Measurements from ENCODE around the gene CELSR1. TPM values are rescaled to one million over a fixed set of nuclear protein-coding genes. Genes with fewer than 3 reads are reported as not detected.

CELSR1 gene
- total and polyA plus RNA-seq, 2 of the 13 experiments (the other 11 are each of a cell fraction or from before 2014, with no cell fraction given) = 0.78 to 1.8 TPM

DNA sequence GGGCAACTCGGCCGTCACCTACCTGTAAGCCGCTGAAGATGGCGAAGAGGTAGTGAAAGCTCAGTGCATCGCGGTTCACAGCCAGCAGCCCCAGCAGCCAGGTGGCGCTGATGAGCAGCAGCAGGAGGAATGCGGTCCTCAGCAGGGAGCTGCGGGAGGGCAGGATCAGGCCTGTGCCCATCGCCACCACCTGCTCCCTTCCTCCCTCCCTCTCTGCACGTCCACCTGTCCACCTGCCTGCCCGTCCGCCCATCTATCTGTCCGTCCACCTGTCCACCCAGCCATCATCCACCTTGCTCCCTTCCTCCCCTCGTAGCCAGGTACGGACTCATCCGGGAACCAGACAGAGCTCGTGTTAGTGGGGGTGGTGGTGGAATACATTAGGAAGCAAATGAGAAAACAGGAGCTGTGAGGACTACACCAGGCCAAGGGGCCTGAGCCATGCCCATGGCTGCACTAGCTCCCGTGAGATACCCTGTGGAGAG lies 169.7 kb downstream of the CELSR1 start (continued):
- 0 out of 2 replicates have a peak, but pooled peaks have one; percentile 51 for TF ChIP-seq REPIN1 (CRISPR knock-in tag; IDR thresholded peaks at IDR 0.05; ENCODE audit: borderline replicate concordance, low read depth)
- no peak for TF ChIP-seq WIZ (CRISPR knock-in tag; IDR thresholded peaks at IDR 0.05)
- no peak; the same call in 1 of the 2 replicates for TF ChIP-seq CBX5 (CRISPR knock-in tag; IDR thresholded peaks at IDR 0.05; ENCODE audit: borderline replicate concordance)
- TF ChIP-seq, protein P1, sequence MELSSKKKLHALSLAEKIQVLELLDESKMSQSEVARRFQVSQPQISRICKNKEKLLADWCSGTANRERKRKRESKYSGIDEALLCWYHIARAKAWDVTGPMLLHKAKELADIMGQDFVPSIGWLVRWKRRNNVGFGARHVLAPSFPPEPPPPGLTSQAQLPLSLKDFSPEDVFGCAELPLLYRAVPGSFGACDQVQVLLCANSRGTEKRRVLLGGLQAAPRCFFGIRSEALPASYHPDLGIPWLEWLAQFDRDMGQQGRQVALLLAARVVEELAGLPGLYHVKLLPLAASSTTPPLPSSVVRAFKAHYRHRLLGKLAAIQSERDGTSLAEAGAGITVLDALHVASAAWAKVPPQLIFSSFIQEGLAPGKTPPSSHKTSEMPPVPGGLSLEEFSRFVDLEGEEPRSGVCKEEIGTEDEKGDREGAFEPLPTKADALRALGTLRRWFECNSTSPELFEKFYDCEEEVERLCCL (CRISPR knock-in tag; IDR thresholded peaks at IDR 0.05; ENCODE audit: borderline replicate concordance) = no peak
- no peak for TF ChIP-seq ZNF430 (CRISPR knock-in tag; IDR thresholded peaks at IDR 0.05)
- TF ChIP-seq ZNF768 (CRISPR knock-in tag; IDR thresholded peaks at IDR 0.05) = peak; percentile 49; the same call in 1 of the 2 replicates
- no peak for TF ChIP-seq RBAK (CRISPR knock-in tag; IDR thresholded peaks at IDR 0.05)
- TF ChIP-seq ZNF12 (CRISPR knock-in tag; IDR thresholded peaks at IDR 0.05) = no peak
- TF ChIP-seq ONECUT2 (CRISPR knock-in tag; IDR thresholded peaks at IDR 0.05) = no peak
- TF ChIP-seq DNMT3B (CRISPR knock-in tag; conservative IDR thresholded peaks at IDR 0.05) = no peak
- TF ChIP-seq CBX1 (IDR thresholded peaks at IDR 0.05; ENCODE audit: low read depth) = no peak
- no peak for TF ChIP-seq ZNF570 (CRISPR knock-in tag; IDR thresholded peaks at IDR 0.05; ENCODE audit: borderline replicate concordance)
- no peak for TF ChIP-seq TCF7L2 (IDR thresholded peaks at IDR 0.05; ENCODE audit: low read depth, low read length)
- TF ChIP-seq, protein P2, sequence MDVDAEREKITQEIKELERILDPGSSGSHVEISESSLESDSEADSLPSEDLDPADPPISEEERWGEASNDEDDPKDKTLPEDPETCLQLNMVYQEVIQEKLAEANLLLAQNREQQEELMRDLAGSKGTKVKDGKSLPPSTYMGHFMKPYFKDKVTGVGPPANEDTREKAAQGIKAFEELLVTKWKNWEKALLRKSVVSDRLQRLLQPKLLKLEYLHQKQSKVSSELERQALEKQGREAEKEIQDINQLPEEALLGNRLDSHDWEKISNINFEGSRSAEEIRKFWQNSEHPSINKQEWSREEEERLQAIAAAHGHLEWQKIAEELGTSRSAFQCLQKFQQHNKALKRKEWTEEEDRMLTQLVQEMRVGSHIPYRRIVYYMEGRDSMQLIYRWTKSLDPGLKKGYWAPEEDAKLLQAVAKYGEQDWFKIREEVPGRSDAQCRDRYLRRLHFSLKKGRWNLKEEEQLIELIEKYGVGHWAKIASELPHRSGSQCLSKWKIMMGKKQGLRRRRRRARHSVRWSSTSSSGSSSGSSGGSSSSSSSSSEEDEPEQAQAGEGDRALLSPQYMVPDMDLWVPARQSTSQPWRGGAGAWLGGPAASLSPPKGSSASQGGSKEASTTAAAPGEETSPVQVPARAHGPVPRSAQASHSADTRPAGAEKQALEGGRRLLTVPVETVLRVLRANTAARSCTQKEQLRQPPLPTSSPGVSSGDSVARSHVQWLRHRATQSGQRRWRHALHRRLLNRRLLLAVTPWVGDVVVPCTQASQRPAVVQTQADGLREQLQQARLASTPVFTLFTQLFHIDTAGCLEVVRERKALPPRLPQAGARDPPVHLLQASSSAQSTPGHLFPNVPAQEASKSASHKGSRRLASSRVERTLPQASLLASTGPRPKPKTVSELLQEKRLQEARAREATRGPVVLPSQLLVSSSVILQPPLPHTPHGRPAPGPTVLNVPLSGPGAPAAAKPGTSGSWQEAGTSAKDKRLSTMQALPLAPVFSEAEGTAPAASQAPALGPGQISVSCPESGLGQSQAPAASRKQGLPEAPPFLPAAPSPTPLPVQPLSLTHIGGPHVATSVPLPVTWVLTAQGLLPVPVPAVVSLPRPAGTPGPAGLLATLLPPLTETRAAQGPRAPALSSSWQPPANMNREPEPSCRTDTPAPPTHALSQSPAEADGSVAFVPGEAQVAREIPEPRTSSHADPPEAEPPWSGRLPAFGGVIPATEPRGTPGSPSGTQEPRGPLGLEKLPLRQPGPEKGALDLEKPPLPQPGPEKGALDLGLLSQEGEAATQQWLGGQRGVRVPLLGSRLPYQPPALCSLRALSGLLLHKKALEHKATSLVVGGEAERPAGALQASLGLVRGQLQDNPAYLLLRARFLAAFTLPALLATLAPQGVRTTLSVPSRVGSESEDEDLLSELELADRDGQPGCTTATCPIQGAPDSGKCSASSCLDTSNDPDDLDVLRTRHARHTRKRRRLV (CRISPR knock-in tag; IDR thresholded peaks at IDR 0.05) = no peak
- no peak for TF ChIP-seq FOSL1 (CRISPR knock-in tag; IDR thresholded peaks at IDR 0.05; ENCODE audit: borderline replicate concordance)
- TF ChIP-seq ZNF10 (CRISPR knock-in tag; IDR thresholded peaks at IDR 0.05; ENCODE audit: borderline replicate concordance, low read depth) = no peak
- TF ChIP-seq, protein P3, sequence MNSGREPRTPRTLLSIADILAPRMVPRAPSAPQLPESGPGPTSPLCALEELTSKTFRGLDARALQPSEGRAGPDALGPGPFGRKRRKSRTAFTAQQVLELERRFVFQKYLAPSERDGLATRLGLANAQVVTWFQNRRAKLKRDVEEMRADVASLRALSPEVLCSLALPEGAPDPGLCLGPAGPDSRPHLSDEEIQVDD (CRISPR knock-in tag; IDR thresholded peaks at IDR 0.05; ENCODE audit: borderline replicate concordance) = no peak
- no peak for TF ChIP-seq FOXM1 (CRISPR knock-in tag; IDR thresholded peaks at IDR 0.05)
- no peak for TF ChIP-seq ZNF75D (CRISPR knock-in tag; IDR thresholded peaks at IDR 0.05; ENCODE audit: borderline replicate concordance)
- TF ChIP-seq, protein P4, sequence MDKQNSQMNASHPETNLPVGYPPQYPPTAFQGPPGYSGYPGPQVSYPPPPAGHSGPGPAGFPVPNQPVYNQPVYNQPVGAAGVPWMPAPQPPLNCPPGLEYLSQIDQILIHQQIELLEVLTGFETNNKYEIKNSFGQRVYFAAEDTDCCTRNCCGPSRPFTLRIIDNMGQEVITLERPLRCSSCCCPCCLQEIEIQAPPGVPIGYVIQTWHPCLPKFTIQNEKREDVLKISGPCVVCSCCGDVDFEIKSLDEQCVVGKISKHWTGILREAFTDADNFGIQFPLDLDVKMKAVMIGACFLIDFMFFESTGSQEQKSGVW (CRISPR knock-in tag; IDR thresholded peaks at IDR 0.05; ENCODE audit: borderline replicate concordance) = no peak
- TF ChIP-seq MTA1 (CRISPR knock-in tag; IDR thresholded peaks at IDR 0.05; ENCODE audit: borderline replicate concordance) = no peak; the same call in 1 of the 2 replicates
- TF ChIP-seq, protein P5, sequence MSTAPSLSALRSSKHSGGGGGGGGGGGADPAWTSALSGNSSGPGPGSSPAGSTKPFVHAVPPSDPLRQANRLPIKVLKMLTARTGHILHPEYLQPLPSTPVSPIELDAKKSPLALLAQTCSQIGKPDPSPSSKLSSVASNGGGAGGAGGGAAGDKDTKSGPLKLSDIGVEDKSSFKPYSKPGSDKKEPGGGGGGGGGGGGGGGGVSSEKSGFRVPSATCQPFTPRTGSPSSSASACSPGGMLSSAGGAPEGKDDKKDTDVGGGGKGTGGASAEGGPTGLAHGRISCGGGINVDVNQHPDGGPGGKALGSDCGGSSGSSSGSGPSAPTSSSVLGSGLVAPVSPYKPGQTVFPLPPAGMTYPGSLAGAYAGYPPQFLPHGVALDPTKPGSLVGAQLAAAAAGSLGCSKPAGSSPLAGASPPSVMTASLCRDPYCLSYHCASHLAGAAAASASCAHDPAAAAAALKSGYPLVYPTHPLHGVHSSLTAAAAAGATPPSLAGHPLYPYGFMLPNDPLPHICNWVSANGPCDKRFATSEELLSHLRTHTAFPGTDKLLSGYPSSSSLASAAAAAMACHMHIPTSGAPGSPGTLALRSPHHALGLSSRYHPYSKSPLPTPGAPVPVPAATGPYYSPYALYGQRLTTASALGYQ (CRISPR knock-in tag; IDR thresholded peaks at IDR 0.05) = no peak
